DMS53 treated with DMSO at 0.1 percent for 48 hours (cell line): Measurements from ENCODE around the gene TMEM150B.

Experiments
- DNase-seq: peaks from one replicate; lab custom pipeline; 2025; ENCODE audit not compliant: unreplicated experiment; lab: John Stamatoyannopoulos, UW

Gene TMEM150B

GRCh38 chr19:55308281-55308680, 16.9 kb downstream of the TMEM150B start:
- DNase-seq: no peak

GRCh38 chr19:55306712-55307111, 18.4 kb downstream of the TMEM150B start:
- DNase-seq: no peak

- DNase-seq: no peak
Measured at GRCh38 chr19:55305983-55306562, 19.1 kb downstream of the TMEM150B start.

- no peak for DNase-seq
Measured at GRCh38 chr19:55305491-55305890, 19.6 kb downstream of the TMEM150B start.

- no peak for DNase-seq
Measured at GRCh38 chr19:55304980-55305379, 20.2 kb downstream of the TMEM150B start.

GRCh38 chr19:55304279-55304978, 20.7 kb downstream of the TMEM150B start:
- peak; percentile 4 for DNase-seq

- no peak for DNase-seq
Measured at GRCh38 chr19:55303477-55303876, 21.7 kb downstream of the TMEM150B start.

GRCh38 chr19:55302318-55302703, 22.8 kb downstream of the TMEM150B start:
- no peak for DNase-seq

GRCh38 chr19:55301459-55302317, 23.5 kb downstream of the TMEM150B start:
- peak; percentile 66 for DNase-seq

GRCh38 chr19:55300886-55301458, 24.2 kb downstream of the TMEM150B start:
- DNase-seq: no peak

GRCh38 chr19:55299991-55300390, 25.1 kb downstream of the TMEM150B start:
- no peak for DNase-seq

GRCh38 chr19:55297267-55297666, 27.9 kb downstream of the TMEM150B start:
- no peak for DNase-seq

- no peak for DNase-seq
Measured at GRCh38 chr19:55289117-55289796, 35.9 kb downstream of the TMEM150B start.

- no peak for DNase-seq
Measured at GRCh38 chr19:55287361-55288079, 37.6 kb downstream of the TMEM150B start.

GRCh38 chr19:55285229-55285890, 39.8 kb downstream of the TMEM150B start:
- no peak for DNase-seq

- no peak for DNase-seq
Measured at GRCh38 chr19:55284405-55285058, 40.6 kb downstream of the TMEM150B start.

- DNase-seq: no peak
Measured at GRCh38 chr19:55283548-55284377, 41.4 kb downstream of the TMEM150B start, which contains the start of gene BRSK1. BRSK1 (plus strand) TSS chr19:55283997; CDS start chr19:55284443, 446 bp downstream.
